HG02798 (cell line): ENCODE measurements around the gene MMADHC.

ENCODE experiments used
- ATAC-seq: cut with Tn5 transposase; IDR thresholded peaks from one replicate; pipeline ENCODE4 v1.9.1; 2021; ENCODE audit warnings: mild to moderate bottlenecking; ENCODE audit not compliant: unreplicated experiment, poor library complexity

Gene MMADHC

GRCh38 chr2:149559341-149560068 lies 28.1 kb downstream of the MMADHC start:
- ATAC-seq = no peak

GRCh38 chr2:149556452-149556851 lies 31.1 kb downstream of the MMADHC start:
- no peak for ATAC-seq

GRCh38 chr2:149552830-149553229 lies 34.7 kb downstream of the MMADHC start:
- ATAC-seq = no peak

GRCh38 chr2:149552226-149552625 lies 35.3 kb downstream of the MMADHC start:
- no peak for ATAC-seq

- ATAC-seq = no peak
Measured at GRCh38 chr2:149544692-149545091, 42.9 kb downstream of the MMADHC start.

- no peak for ATAC-seq
Measured at GRCh38 chr2:149543845-149544244, 43.7 kb downstream of the MMADHC start.

- no peak for ATAC-seq
Measured at GRCh38 chr2:149540138-149540537, 47.4 kb downstream of the MMADHC start.

GRCh38 chr2:149538138-149538833 lies 49.3 kb downstream of the MMADHC start:
- ATAC-seq = no peak

GRCh38 chr2:149537092-149537726 lies 50.4 kb downstream of the MMADHC start:
- no peak for ATAC-seq

- ATAC-seq = no peak
Measured at GRCh38 chr2:149536649-149537048, 50.9 kb downstream of the MMADHC start.

GRCh38 chr2:149534674-149535073 lies 52.9 kb downstream of the MMADHC start:
- no peak for ATAC-seq

- no peak for ATAC-seq
Measured at GRCh38 chr2:149528983-149529382, 58.6 kb downstream of the MMADHC start.

GRCh38 chr2:149527998-149528755 lies 59.4 kb downstream of the MMADHC start:
- no peak for ATAC-seq

- ATAC-seq = no peak
Measured at GRCh38 chr2:149526689-149527088, 60.9 kb downstream of the MMADHC start.

GRCh38 chr2:149525323-149525722 lies 62.3 kb downstream of the MMADHC start:
- ATAC-seq = no peak
